HCT116 (cell line): ENCODE measurements around the gene FBXO40. TPM values are rescaled to one million over a fixed set of nuclear protein-coding genes. Genes with fewer than 3 reads are reported as not detected.

Experiments used
- ATAC-seq: fragments of 200-7000 bp; cut with Tn5 transposase; 2 replicates; pipeline ENCODE4 v1.9.1; 2020; ENCODE audit warnings: mild to moderate bottlenecking, moderate library complexity
- BruUV-seq: library from RNA; stranded (reverse); fragments of 400-500 nt; replicated peaks from 2 replicates; lab custom pipeline; 2021; lab: Mats Ljungman, UMichigan
- CTCF ChIA-PET: fragments of 300-600 bp; sonication (Branson Sonifier 250); formaldehyde crosslinking; loops from one replicate; lab custom pipeline; 2021; ENCODE audit warnings: antibody characterized with exemption; lab: Charles Lee
- POLR2A ChIA-PET: fragments of 300-600, 350-600 bp; sonication (Branson Sonifier 250); formaldehyde crosslinking; loops from one replicate; lab custom pipeline; 2021; ENCODE audit warnings: antibody characterized with exemption; lab: Charles Lee
- RAD21 ChIA-PET, 2 experiments: fragments of 300-600 bp; sonication (Branson Sonifier 250); formaldehyde crosslinking; loops; one replicate each; lab custom pipeline; 2023; ENCODE audit warnings: low total read pairs in 2 of 2; ENCODE audit not compliant: uncharacterized antibody in 2 of 2, unreplicated experiment in 2 of 2, low non-redundant PET in 1 of 2; lab: Charles Lee
- DNase-seq: peaks from one replicate; pipeline ENCODE4 v3.0.0-alpha.2; 2010; ENCODE audit warnings: low read depth, low spot score
- H2AFZ ChIP-seq: fragments of 200-600 bp; shearing (Covaris generic), sonication (generic); 2 replicates; pipeline ENCODE4 v1.6.1; 2017; ENCODE audit warnings: low read depth, mixed run types, mixed read lengths, antibody characterized with exemption, low read length; ENCODE audit not compliant: poor library complexity, severe bottlenecking
- H3K27ac ChIP-seq: 2 replicates; pipeline ENCODE4 v1.5.1; 2012; ENCODE audit warnings: low read depth, low read length
- H3K27me3 ChIP-seq: fragments of 200-600 bp; sonication (generic); 2 replicates; pipeline ENCODE4 v1.6.1; 2016; ENCODE audit warnings: mixed run types, low read length, mixed read lengths; ENCODE audit not compliant: insufficient read depth
- H3K36me3 ChIP-seq, 2 experiments: fragments of 200-500 bp in 1 of 2; fragments of 200-600 bp in 1 of 2; sonication (Bioruptor generic) in 1 of 2; sonication (generic) in 1 of 2; 2 replicates each; pipeline versions ENCODE4 v1.5.1 to v1.6.1; 2014 to 2016; ENCODE audit warnings: low read length in 2 of 2, inconsistent platforms in 1 of 2, mixed read lengths in 1 of 2, mixed run types in 1 of 2; ENCODE audit not compliant: insufficient read depth in 2 of 2, control insufficient read depth in 1 of 2
- H3K4me1 ChIP-seq, 2 experiments: fragments of 200-600 bp in 1 of 2; sonication (generic) in 1 of 2; 2 replicates each; pipeline versions ENCODE4 v1.5.1 to v1.6.1; 2012 to 2017; ENCODE audit warnings: low read length in 2 of 2, inconsistent platforms in 1 of 2, mild to moderate bottlenecking in 1 of 2, mixed read lengths in 1 of 2, mixed run types in 1 of 2, moderate library complexity in 1 of 2; ENCODE audit not compliant: insufficient read depth in 2 of 2, control insufficient read depth in 1 of 2
- H3K4me2 ChIP-seq: fragments of 200-600 bp; sonication (generic); 2 replicates; pipeline ENCODE4 v1.6.1; 2017; ENCODE audit warnings: mixed run types, low read length, mixed read lengths
- H3K4me3 ChIP-seq, 2 experiments: fragments of 200-600 bp in 1 of 2; sonication (generic) in 1 of 2; replicated peaks in 1 of 2; 2 replicates each; pipeline ENCODE4 v1.5.1; 2011 to 2016; ENCODE audit warnings: low read length in 2 of 2, control low read depth in 1 of 2, low read depth in 1 of 2, mild to moderate bottlenecking in 1 of 2, mixed read lengths in 1 of 2, mixed run types in 1 of 2
- H3K79me2 ChIP-seq: fragments of 200-600 bp; sonication (generic); 2 replicates; pipeline ENCODE4 v1.6.1; 2017; ENCODE audit warnings: mild to moderate bottlenecking, mixed run types, low read length, moderate library complexity, mixed read lengths; ENCODE audit not compliant: insufficient read depth
- H3K9ac ChIP-seq: fragments of 200-600 bp; sonication (generic); 2 replicates; pipeline ENCODE4 v1.6.1; 2016; ENCODE audit warnings: low read length, mixed read lengths
- H3K9me2 ChIP-seq: fragments of 200-600 bp; sonication (generic), shearing (Covaris generic); 2 replicates; pipeline ENCODE4 v1.6.1; 2017; ENCODE audit warnings: mixed run types, mild to moderate bottlenecking, moderate library complexity; ENCODE audit not compliant: insufficient read depth
- H3K9me3 ChIP-seq, 2 experiments: fragments of 200-500 bp in 1 of 2; fragments of 200-600 bp in 1 of 2; sonication (Bioruptor generic) in 1 of 2; sonication (generic) in 1 of 2; 2 replicates each; pipeline ENCODE4 v1.6.1; 2014 to 2017; ENCODE audit warnings: low read length in 2 of 2, mixed read lengths in 2 of 2, inconsistent platforms in 1 of 2, low read depth in 1 of 2, mild to moderate bottlenecking in 1 of 2, mixed run types in 1 of 2, moderate library complexity in 1 of 2; ENCODE audit not compliant: control insufficient read depth in 1 of 2, insufficient read depth in 1 of 2
- H4K20me1 ChIP-seq: fragments of 200-600 bp; sonication (generic), shearing (Covaris generic); 2 replicates; pipeline ENCODE4 v1.6.1; 2017; ENCODE audit warnings: mixed run types, mild to moderate bottlenecking, moderate library complexity; ENCODE audit not compliant: insufficient read depth
- CBX3 ChIP-seq: IDR thresholded peaks from 2 replicates; pipeline ENCODE4 v1.6.1; 2012; ENCODE audit warnings: low read depth
- EZH2phosphoT487 ChIP-seq: fragments of 200-600 bp; IDR thresholded peaks from 2 replicates; pipeline ENCODE4 v1.6.1; 2018; ENCODE audit warnings: antibody characterized with exemption, borderline replicate concordance
- JUND ChIP-seq: IDR thresholded peaks from 2 replicates; pipeline ENCODE4 v1.6.1; 2012
- POLR2AphosphoS5 ChIP-seq: IDR thresholded peaks from 2 replicates; pipeline ENCODE4 v1.6.1; 2011; ENCODE audit warnings: mild to moderate bottlenecking, low read depth, low read length, moderate library complexity
- RAD21 ChIP-seq: IDR thresholded peaks from 2 replicates; pipeline ENCODE4 v1.6.1; 2012; ENCODE audit warnings: low read depth, mild to moderate bottlenecking
- SIN3A ChIP-seq: IDR thresholded peaks from 2 replicates; pipeline ENCODE4 v1.6.1; 2012; ENCODE audit warnings: low read depth
- SP1 ChIP-seq: IDR thresholded peaks from 2 replicates; pipeline ENCODE4 v1.6.1; 2012; ENCODE audit warnings: low read depth
- SRF ChIP-seq: IDR thresholded peaks from 2 replicates; pipeline ENCODE4 v1.6.1; 2012; ENCODE audit warnings: low read depth
- TCF7L2 ChIP-seq: IDR thresholded peaks from 2 replicates; pipeline ENCODE4 v1.7.0; 2011; ENCODE audit warnings: borderline replicate concordance, inconsistent platforms; ENCODE audit not compliant: insufficient read depth, insufficient read length; ENCODE audit errors: extremely low read depth
- YY1 ChIP-seq: IDR thresholded peaks from 2 replicates; pipeline ENCODE4 v1.6.1; 2011; ENCODE audit warnings: low read length, low read depth, moderate library complexity, mild to moderate bottlenecking; ENCODE audit not compliant: insufficient replicate concordance; ENCODE audit errors: extremely low read depth
- ZFX ChIP-seq: fragments of 450-650 bp; IDR thresholded peaks from 2 replicates; pipeline ENCODE4 v1.6.1; 2017
- ZNF274 ChIP-seq: fragments of 200-500 bp; sonication (Bioruptor generic); IDR thresholded peaks from 2 replicates; pipeline ENCODE4 v1.6.1; 2014; ENCODE audit warnings: mild to moderate bottlenecking, low read depth, low read length, inconsistent platforms
- intact Hi-C: fragments of 100-400 bp; cut with micrococcal nuclease; formaldehyde crosslinking; loops from 2 replicates; pipeline ENCODE4 v1.10.0; 2022
- total RNA-seq: library from RNA; stranded (reverse); gene quantifications from one replicate; pipeline ENCODE4 v1.2.1, GENCODE V29; 2021; ENCODE audit not compliant: unreplicated experiment
- TF ChIP-seq, protein P1 (sequence below): IDR thresholded peaks from 2 replicates; pipeline ENCODE4 v1.6.1; 2011; ENCODE audit warnings: mild to moderate bottlenecking, low read length, moderate library complexity; ENCODE audit not compliant: insufficient replicate concordance; ENCODE audit errors: extremely low read depth
- TF ChIP-seq, protein P2 (sequence below): IDR thresholded peaks from 2 replicates; pipeline ENCODE4 v1.6.1; 2012

Gene FBXO40
- total RNA-seq, 1 experiment from 2014 or later = not detected

DNA sequence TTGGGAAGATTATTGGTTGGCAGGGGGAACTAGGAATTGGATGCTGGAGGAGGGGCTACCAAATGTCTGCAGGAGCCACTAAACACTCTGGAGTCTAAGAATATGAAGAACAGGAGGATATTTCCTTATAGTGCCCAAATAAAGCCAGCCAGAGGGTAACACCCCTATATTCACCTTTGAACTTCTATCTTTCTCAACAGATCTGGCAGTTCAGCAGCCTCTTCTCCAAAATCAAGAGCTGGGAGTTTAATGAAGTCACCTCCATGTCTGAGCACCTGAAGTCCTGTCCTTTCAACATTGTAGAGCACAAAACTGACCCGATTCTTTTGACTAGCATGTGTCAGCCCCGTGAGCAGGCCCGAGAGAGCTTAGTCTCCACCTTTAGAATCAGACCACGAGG is 33.3 kb downstream of the FBXO40 start:
- intact Hi-C loops = no loop called here
- CTCF ChIA-PET = no interaction called here
- POLR2A ChIA-PET = no interaction called here

More for the DNA sequence above, 33.3 kb downstream of the FBXO40 start:
- H3K79me2 ChIP-seq = no peaks in the 10 kb centered on the region
- H3K9me2 ChIP-seq = no peaks in the 10 kb centered on the region
- no peak overlapping the region for H3K27ac ChIP-seq
- no peak overlapping the region for H2AFZ ChIP-seq
- no peak for DNase-seq
- TF ChIP-seq POLR2AphosphoS5 (no peak), YY1 (no peak), EZH2phosphoT487 (no peak), ZFX (no peak), SIN3A (no peak), JUND (no peak), SP1 (no peak), CBX3 (no peak), ZNF274 (no peak), RAD21 (no peak), TCF7L2 (no peak), SRF (no peak)
- TF ChIP-seq, protein P1, sequence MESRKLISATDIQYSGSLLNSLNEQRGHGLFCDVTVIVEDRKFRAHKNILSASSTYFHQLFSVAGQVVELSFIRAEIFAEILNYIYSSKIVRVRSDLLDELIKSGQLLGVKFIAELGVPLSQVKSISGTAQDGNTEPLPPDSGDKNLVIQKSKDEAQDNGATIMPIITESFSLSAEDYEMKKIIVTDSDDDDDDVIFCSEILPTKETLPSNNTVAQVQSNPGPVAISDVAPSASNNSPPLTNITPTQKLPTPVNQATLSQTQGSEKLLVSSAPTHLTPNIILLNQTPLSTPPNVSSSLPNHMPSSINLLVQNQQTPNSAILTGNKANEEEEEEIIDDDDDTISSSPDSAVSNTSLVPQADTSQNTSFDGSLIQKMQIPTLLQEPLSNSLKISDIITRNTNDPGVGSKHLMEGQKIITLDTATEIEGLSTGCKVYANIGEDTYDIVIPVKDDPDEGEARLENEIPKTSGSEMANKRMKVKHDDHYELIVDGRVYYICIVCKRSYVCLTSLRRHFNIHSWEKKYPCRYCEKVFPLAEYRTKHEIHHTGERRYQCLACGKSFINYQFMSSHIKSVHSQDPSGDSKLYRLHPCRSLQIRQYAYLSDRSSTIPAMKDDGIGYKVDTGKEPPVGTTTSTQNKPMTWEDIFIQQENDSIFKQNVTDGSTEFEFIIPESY = no peak
- TF ChIP-seq, protein P2, sequence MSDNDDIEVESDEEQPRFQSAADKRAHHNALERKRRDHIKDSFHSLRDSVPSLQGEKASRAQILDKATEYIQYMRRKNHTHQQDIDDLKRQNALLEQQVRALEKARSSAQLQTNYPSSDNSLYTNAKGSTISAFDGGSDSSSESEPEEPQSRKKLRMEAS = no peak
- TF ChIP-seq, all 23 proteins: peak for 0
- ATAC-seq = no peak
- H3K9me3 ChIP-seq = no peaks in the 10 kb centered on the region
- no peak overlapping the region for H3K4me3 ChIP-seq
- BruUV-seq = no TSS peak
- H3K4me1 ChIP-seq = no peaks in the 10 kb centered on the region
- RAD21 ChIA-PET = no interaction called here
- no peak overlapping the region for H3K9ac ChIP-seq
- H3K4me2 ChIP-seq = no peak overlapping the region
- no peaks in the 10 kb centered on the region; the same call in 1 of the 2 replicates for H3K27me3 ChIP-seq
- H4K20me1 ChIP-seq = no peaks in the 10 kb centered on the region
- no peaks in the 10 kb centered on the region for H3K36me3 ChIP-seq
